ENCODE data around the gene VAV1. TPM values are rescaled to one million over a fixed set of nuclear protein-coding genes. Genes with fewer than 3 reads are reported as not detected.

The VAV1 gene
- total and polyA plus RNA-seq, 9 of the 15 experiments (the other 6 are each of a cell fraction or from before 2014, with no cell fraction given), result 0.46 to 20.1 (median 11.1) TPM

- TF ChIP-seq PBX2 (CRISPR knock-in tag; IDR thresholded peaks at IDR 0.05; ENCODE audit: low read depth) (no peak), PBX2 (tag; conservative IDR thresholded peaks at IDR 0.05; ENCODE audit: low read depth) (peak; percentile 78), MCM5 (IDR thresholded peaks at IDR 0.05; ENCODE audit: low read depth) (no peak), HMGN3 (IDR thresholded peaks at IDR 0.05; ENCODE audit: borderline replicate concordance, extremely low read depth, insufficient read length, low read depth, low read length) (no peak), CBFA2T2 (conservative IDR thresholded peaks at IDR 0.05) (peak; percentile 27; the same call in 1 of the 2 replicates), GMEB1 (CRISPR knock-in tag; IDR thresholded peaks at IDR 0.05) (no peak), PREB (CRISPR knock-in tag; IDR thresholded peaks at IDR 0.05) (no peak), CTBP1 (IDR thresholded peaks at IDR 0.05; ENCODE audit: borderline replicate concordance) (no peak), TFE3 (CRISPR knock-in tag; IDR thresholded peaks at IDR 0.05) (peak; percentile 58), RB1 (IDR thresholded peaks at IDR 0.05; ENCODE audit: low read depth) (no peak), MLX (CRISPR knock-in tag; conservative IDR thresholded peaks at IDR 0.05) (no peak), ZNF780A (CRISPR knock-in tag; IDR thresholded peaks at IDR 0.05) (no peak), CGGBP1 (CRISPR knock-in tag; IDR thresholded peaks at IDR 0.05) (no peak), ARHGAP35 (IDR thresholded peaks at IDR 0.05; ENCODE audit: partially characterized antibody) (no peak), MBD2 (IDR thresholded peaks at IDR 0.05; ENCODE audit: borderline replicate concordance, low read depth) (peak; percentile 64; the same call in 1 of the 2 replicates), ZNF24 (IDR thresholded peaks at IDR 0.05) (no peak), HLTF (IDR thresholded peaks at IDR 0.05) (no peak), SFPQ (IDR thresholded peaks at IDR 0.05; ENCODE audit: low read depth, low read length) (no peak)
These were observed 11.3 kb upstream of the VAV1 start (continued) for GRCh38 chr19:6761053-6761676.

All from K562 (cell line).